Measurements from ENCODE around the gene SMIM14.

DNA sequence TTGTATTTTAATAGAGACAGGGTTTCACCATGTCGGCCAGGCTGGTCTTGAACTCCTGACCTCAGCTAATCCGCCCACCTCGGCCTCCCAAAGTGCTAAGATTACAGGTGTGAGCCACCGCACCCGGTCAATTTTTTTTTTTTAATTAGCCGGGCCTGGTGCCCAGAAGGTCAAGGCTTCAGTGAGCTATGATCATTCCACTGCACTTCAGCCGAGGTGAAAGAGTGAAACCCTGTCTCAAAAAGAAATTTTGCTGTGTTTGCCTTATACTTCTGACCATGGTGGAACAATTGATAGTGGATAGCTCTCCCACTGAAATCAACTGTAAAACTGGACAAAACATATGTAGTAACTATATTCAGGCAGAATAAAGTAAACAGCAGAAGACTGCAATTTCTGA, 24.0 kb upstream of the SMIM14 start:
- no peak for TF ChIP-seq CTCF (conservative IDR thresholded peaks at IDR 0.05 in 1 of 2, IDR thresholded peaks at IDR 0.05 in 1 of 2; ENCODE audit: low read depth in 1 of 2, low read length in 2 of 2)
- TF ChIP-seq EZH2 (IDR thresholded peaks at IDR 0.05; ENCODE audit: low read length, missing control alignments) = no peak
